GM18505 (cell line): ENCODE measurements around the gene WNT9A.
"Not testable (repeated sequence)": the region's sequence is repeated elsewhere in the genome, so short reads cannot be mapped to it uniquely, and the experiment has no call there.

Experiments used
- ATAC-seq: cut with Tn5 transposase; IDR thresholded peaks from one replicate; pipeline ENCODE4 v1.9.1; 2021; ENCODE audit not compliant: unreplicated experiment
- POLR2A ChIP-seq: IDR thresholded peaks from 4 replicates; pipeline ENCODE4 v1.6.1; 2011; ENCODE audit warnings: borderline replicate concordance; ENCODE audit not compliant: insufficient read depth, insufficient read length; ENCODE audit errors: extremely low read depth

The WNT9A gene, protein sequence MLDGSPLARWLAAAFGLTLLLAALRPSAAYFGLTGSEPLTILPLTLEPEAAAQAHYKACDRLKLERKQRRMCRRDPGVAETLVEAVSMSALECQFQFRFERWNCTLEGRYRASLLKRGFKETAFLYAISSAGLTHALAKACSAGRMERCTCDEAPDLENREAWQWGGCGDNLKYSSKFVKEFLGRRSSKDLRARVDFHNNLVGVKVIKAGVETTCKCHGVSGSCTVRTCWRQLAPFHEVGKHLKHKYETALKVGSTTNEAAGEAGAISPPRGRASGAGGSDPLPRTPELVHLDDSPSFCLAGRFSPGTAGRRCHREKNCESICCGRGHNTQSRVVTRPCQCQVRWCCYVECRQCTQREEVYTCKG

DNA sequence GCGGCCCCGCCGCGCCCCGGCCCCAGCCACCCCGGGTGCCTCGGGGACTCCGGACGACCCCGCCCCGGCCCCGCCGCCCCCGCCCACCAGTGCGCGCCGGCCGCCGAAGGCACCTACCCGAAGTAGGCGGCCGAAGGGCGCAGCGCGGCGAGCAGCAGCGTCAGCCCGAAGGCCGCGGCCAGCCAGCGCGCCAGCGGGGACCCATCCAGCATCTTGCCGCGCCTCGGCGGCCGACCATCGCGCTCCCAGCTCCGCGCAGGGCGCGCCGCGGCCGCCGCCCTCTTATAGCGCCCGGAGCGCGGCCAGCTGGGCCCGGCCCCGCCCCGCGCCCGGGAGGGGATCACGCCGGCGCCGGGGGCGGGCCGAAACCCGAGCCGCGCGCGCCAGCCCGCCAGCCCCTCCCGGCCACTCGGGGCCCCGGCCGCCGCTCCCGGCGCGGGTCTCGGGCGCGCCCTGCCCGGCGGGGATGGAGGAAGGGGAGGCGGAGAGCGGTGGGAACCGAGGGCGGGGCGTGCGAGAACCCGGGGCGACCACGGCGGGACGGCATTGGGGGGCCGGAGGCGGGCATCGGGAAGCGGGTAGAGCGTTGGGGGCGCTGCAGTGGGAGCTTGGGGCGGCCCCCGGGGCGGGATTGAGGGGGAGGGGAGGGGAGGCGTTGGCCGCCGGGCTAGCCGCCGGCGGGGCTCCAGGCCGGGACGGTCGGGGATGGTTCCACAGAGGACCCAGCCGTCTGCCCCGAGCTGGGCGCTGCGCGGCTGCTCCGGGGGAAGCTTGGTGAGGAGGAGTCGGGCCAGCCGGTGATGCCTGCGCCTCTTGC is at the start of gene WNT9A:
Gene WNT9A (minus strand): TSS at position 257 of the 817 bp plus-strand sequence. CDS start 45 bp downstream, at position 212.
- no peak for ATAC-seq
- no peak for TF ChIP-seq POLR2A

DNA sequence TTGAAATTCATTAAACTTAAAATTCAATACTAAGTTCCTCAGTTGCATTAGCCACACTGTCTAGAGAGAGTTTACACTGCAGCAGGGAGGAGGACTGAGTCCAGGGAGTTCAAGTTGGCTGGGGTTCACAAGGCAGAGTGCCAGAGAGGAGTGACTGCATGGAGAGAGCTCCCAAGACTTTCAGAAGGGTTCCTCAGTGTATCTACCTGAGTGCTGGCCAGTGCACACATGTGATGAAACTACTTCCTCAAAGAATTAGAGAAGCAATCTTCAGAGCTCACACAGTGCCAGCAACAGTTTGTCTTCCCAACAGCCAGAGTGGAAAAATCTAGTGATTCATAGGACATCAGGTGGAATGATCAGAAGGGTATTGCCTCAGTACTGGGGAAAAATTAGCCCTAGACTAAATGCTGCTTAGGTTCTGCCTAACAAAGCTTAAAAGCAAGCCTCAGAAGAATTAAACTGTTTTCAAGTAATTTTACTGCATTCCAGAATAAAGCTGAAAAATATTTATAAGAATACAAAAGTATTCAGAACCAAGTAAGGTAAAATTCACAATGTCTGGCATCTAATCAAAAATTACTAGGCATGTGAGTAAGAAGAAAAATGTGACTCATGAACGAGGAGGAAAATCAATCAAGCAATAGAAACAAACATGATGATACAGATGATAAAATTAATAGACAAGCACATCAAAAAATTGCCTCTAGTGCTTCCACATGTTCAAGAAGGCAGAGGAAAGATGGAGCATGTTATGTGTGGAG is 48.6 kb upstream of the WNT9A start:
- no peak for ATAC-seq

DNA sequence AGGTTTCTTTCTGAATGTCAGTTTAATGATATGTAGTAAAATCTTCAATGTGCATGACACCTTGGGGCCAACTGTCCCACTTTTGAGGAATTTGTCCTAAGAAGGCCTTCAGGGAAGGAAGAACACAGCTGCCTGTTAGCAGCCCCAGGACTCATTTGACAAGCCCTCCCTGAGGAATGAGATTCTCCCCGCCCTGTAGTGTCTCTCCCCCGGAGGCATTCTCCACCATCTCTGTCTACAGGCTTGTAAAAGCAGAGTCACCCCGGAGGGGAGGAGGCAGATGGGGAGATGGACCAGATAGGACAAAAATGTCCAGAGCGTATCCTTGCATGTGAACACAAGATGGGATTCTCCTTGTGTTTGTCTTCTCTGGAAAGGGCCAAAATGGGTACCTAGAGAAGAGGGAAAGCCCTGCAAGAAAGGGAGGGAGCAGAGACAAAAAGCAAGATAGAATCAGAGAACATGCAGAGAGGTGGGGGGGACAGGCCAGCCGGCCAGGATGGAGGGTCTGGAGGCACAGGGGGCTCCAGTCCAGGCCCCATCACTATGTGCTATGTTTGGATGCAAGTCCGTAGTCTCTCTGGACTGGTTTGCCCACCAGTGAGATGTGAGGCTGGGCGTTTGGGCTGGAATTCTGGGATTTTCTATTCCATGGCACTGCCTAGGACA is 47.0 kb upstream of the WNT9A start:
- no peak for ATAC-seq
- TF ChIP-seq POLR2A = no peak

More for the DNA sequence above, 48.6 kb upstream of the WNT9A start:
- no peak for TF ChIP-seq POLR2A

DNA sequence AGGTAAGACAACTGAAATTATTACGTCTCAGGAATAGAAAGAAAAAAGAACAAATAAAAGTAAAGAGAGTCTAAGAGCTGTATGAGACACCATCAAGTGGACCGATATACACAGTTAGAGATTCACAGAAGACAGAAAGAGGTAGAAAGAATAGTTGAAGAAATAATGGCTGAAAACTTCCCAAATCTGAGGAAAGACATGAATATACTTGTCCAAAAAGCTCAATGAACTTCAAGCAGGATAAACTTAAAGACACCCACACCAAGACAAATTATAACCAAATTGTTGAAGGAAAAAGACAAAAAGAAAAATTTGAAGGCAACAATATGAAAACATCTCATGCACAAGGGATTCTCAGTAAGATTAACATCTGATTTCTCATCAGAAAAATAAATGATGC is 39.4 kb upstream of the WNT9A start:
- no peak for ATAC-seq
- no peak for TF ChIP-seq POLR2A

DNA sequence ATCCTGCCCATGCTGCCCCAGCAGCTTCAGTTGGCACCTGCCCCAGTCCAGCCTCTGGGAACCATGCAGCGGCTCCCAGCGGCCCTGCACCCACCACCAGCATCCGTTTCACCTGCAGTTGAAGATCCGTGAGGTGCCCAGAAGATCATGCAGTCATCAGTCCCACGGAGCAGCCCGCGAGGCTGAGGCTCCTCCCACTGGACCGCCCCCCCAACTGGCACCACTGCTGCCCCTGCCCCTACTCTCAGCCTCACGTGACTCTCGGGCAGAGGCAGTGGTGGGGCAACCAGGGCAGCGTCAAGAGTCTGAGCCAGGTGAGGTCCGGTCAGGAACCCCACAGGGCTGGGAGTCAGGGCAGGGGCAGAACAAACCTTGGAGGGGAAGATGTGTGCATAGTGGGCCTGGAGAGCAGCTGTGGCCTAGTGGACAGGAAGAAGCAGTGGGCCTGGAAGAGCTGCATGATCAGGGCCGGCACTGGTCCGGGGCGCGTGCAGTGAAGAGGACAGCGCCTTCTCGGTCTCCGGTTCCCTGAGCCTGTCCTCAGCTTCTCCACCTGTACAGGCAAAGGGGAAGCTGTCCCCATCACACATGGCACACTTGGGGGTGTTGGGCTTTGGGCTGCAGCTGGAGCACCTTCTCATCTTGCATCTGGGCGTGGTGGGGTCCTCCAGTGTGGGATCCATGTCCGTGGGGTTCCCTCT is 28.0 kb upstream of the WNT9A start:
- ATAC-seq = not testable (repeated sequence)

DNA sequence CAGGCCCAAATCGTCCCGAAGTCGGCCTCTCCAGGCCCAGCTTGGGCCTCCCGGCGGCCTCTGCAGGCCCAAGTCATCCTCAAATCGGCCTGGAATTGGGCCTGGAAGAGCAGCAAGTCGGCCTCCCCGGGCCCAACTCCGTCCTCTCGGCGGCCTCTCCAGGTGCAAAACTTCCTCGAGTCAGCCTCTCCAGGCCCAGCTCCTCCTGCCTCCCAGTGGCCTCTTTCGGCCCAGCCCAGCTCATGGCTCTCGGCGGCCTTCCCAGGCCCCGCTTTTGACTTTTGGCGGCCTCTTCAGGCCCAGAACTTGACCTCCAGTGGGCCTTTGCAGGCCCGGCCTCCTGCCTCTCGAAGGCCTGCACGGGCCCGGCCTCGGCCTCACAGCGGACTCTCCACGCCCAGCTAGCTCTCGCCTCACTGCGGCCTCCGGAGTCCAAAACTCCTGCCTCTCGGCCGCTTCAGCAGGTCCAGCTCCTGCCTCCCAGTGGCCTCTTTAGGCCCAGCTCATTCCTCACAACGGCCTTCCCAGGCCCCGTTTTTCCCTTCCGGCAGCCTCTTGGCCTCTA is 26.1 kb upstream of the WNT9A start:
- not testable (repeated sequence) for ATAC-seq

DNA sequence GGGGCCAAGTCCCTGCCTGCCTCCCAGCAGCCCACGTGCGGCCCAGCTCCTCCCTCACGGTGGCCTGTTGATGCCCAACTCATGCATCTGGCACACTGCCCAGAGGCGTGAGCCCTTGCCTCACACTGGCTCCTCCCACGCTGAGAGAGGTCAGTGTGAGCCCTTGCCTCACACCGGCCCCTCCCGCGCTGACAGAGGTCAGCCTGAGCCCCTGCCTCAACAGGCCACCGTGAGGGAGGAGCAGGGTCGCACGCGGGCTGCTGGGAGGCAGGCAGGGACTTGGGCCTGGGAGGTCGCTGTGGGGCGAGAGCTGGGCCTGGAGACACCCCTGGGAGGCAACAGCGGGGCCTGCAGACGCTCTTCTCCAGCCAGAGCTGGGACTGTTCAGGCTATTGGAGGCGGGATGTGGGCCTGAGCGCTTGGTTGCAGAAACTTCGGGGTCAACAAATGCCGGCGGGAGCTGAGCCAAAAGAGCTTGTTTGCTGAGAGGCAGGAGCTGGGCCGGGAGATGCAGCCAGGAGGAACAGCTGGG is 25.2 kb upstream of the WNT9A start:
- ATAC-seq = not testable (repeated sequence)

DNA sequence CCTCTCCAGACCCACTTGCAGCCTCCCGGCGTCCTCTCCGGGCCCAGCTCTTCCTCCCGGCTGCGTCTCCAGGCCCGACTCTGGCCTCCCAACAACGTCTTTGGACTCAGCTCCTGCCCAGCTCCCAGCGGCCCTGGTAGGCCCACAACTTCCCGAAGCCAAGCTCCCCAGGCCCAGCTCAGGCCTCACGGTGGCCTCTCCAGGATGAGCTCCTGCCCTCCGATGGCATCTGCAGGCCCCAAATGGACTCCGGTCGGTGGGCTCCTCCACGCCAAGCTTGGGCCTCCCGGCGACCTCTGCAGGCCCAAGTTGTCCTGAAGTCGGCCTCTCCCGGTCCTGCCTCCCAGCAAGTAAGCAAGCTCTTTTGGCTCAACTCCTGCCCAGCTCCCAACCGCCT is 24.5 kb upstream of the WNT9A start:
- ATAC-seq = not testable (repeated sequence)

DNA sequence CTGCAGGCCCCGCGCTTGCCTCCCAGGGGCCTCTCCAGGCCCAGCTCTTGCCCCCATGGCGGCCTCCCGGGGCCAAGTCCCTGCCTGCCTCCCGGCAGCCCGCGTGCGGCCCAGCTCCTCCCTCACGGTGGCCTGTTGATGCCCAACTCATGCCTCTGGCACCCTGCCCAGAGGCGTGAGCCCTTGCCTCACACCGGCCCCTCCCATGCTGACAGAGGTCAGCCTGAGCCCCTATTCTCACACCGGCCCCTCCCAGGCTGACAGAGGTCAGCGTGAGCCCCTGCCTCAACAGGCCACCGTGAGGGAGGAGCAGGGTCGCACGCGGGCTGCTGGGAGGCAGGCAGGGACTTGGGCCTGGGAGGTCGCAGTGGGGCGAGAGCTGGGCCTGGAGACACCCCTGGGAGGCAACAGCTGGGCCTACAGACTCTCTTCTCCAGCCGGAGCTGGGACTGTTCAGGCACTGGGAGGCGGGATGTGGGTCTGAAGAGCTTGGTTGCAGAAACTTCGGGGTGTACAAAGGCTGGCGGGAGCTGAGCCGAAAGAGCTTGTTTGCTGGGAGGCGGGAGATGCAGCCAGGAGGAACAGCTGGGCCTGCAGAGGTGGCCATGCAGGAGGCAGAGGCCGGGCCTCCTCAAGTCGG is 24.0 kb upstream of the WNT9A start:
- not testable (repeated sequence) for ATAC-seq

DNA sequence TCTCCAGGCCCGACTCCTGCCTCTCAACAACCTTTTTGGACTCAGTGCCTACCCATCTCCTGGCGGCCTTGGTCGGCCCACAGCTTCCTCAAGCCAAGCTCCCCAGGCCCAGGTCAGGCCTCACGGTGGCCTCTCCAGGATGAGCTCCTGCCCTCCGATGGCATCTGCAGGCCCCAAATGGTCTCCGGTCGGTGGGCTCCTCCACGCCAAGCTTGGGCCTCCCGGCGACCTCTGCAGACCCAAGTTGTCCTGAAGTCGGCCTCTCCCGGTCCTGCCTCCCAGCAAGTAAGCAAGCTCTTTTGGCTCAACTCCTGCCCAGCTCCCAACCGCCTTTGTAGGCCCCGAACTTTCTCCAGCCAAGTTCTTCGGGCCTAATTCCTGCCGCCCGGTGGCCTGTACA is 23.5 kb upstream of the WNT9A start:
- not testable (repeated sequence) for ATAC-seq

DNA sequence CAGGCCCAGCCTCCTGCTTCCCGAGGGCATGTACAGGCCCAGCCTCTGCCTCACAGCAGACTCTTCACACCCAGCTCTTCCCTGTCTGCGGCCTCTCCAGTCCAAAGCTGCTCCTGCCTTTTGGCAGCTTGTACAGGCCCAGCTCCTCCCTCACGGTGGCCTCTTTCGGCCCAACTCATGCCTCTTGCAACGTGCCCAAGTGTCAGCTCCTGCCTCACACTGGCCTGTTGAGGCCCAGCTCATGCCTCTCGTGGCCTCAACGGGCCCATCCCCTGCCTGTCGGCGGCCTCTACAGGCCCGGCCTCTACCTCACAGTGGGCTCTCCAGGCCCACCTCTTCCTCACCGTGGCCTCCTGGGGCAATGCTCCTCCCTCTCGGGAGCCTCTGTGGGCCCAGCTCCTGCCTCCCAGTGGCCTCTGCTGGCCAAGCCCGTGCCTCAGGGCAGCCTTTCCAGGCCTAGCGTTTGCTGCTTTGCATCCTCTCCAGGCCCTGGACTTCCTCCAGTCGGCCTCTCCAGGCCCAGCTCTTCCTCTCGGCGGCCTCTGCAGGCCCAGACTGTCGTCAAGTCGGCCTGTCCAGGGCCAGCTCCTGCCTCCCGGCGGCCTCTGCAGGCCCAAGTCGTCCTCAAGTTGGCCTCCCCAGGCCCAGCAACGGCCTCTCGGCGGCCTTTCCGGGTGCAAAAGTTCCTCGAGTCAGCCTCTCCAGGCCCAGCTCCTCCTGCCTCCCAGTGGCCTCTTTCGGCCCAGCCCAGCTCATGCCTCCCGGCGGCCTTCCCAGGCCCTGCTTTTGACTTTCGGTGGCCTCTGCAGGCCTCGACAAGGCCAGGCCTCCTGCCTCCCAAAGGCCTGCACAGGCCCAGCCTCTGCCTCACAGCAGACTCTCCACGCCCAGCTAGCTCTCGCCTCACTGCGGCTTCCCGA is 22.6 kb upstream of the WNT9A start:
- not testable (repeated sequence) for ATAC-seq

DNA sequence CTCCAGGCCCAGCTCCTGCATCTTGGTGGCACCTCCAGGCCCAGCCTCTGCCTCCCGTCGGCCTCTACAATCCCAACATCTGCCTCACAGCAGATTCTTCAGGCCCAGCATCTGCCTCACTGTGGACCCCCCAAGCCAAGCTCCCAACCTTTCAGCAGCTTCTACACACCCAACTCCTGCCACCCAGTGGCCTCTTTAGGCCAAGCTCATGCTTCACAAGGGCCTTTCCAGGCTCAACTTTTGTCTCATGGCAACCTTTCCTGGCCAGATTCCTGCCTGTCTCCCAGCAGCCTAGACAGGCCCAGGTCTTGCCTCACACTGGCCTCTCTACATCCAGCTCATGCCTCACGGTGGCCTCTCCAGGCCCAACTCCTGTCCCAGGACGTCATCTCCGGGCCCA is 20.1 kb upstream of the WNT9A start:
- not testable (repeated sequence) for ATAC-seq

DNA sequence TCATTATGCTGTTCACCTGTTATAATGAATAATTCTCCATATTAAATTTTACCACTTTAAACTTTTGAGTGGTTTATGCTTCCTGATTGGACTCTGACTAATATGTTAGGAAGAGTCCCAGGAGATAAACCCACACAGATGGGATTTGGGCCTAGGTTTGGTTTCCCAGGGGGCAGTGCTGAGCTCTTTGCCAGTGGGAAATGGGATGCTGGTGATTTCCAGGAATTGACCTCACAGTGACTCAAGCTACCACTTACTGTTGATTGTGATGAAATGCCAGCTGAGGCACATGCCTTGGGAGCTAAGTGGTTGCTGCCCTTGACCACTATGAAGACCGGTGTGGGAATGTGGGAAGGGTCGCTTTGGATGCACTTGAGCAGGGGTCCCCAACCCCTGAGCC is 19.0 kb upstream of the WNT9A start:
- ATAC-seq = not testable (repeated sequence)
